HCT116 (cell line): ENCODE measurements around the gene TNRC18. TPM values are rescaled to one million over a fixed set of nuclear protein-coding genes. Genes with fewer than 3 reads are reported as not detected.

Experiments used
- ATAC-seq: fragments of 200-7000 bp; cut with Tn5 transposase; 2 replicates; pipeline ENCODE4 v1.9.1; 2020; ENCODE audit warnings: mild to moderate bottlenecking, moderate library complexity
- BruUV-seq: library from RNA; stranded (reverse); fragments of 400-500 nt; replicated peaks from 2 replicates; lab custom pipeline; 2021; lab: Mats Ljungman, UMichigan
- CTCF ChIA-PET: fragments of 300-600 bp; sonication (Branson Sonifier 250); formaldehyde crosslinking; loops from one replicate; lab custom pipeline; 2021; ENCODE audit warnings: antibody characterized with exemption; lab: Charles Lee
- POLR2A ChIA-PET: fragments of 300-600, 350-600 bp; sonication (Branson Sonifier 250); formaldehyde crosslinking; loops from one replicate; lab custom pipeline; 2021; ENCODE audit warnings: antibody characterized with exemption; lab: Charles Lee
- RAD21 ChIA-PET, 2 experiments: fragments of 300-600 bp; sonication (Branson Sonifier 250); formaldehyde crosslinking; loops; one replicate each; lab custom pipeline; 2023; ENCODE audit warnings: low total read pairs in 2 of 2; ENCODE audit not compliant: uncharacterized antibody in 2 of 2, unreplicated experiment in 2 of 2, low non-redundant PET in 1 of 2; lab: Charles Lee
- DNase-seq: peaks from one replicate; pipeline ENCODE4 v3.0.0-alpha.2; 2010; ENCODE audit warnings: low read depth, low spot score
- H2AFZ ChIP-seq: fragments of 200-600 bp; shearing (Covaris generic), sonication (generic); 2 replicates; pipeline ENCODE4 v1.6.1; 2017; ENCODE audit warnings: low read depth, mixed run types, mixed read lengths, antibody characterized with exemption, low read length; ENCODE audit not compliant: poor library complexity, severe bottlenecking
- H3K27ac ChIP-seq: 2 replicates; pipeline ENCODE4 v1.5.1; 2012; ENCODE audit warnings: low read depth, low read length
- H3K27me3 ChIP-seq: fragments of 200-600 bp; sonication (generic); 2 replicates; pipeline ENCODE4 v1.6.1; 2016; ENCODE audit warnings: mixed run types, low read length, mixed read lengths; ENCODE audit not compliant: insufficient read depth
- H3K36me3 ChIP-seq, 2 experiments: fragments of 200-500 bp in 1 of 2; fragments of 200-600 bp in 1 of 2; sonication (Bioruptor generic) in 1 of 2; sonication (generic) in 1 of 2; 2 replicates each; pipeline versions ENCODE4 v1.5.1 to v1.6.1; 2014 to 2016; ENCODE audit warnings: low read length in 2 of 2, inconsistent platforms in 1 of 2, mixed read lengths in 1 of 2, mixed run types in 1 of 2; ENCODE audit not compliant: insufficient read depth in 2 of 2, control insufficient read depth in 1 of 2
- H3K4me1 ChIP-seq, 2 experiments: fragments of 200-600 bp in 1 of 2; sonication (generic) in 1 of 2; 2 replicates each; pipeline versions ENCODE4 v1.5.1 to v1.6.1; 2012 to 2017; ENCODE audit warnings: low read length in 2 of 2, inconsistent platforms in 1 of 2, mild to moderate bottlenecking in 1 of 2, mixed read lengths in 1 of 2, mixed run types in 1 of 2, moderate library complexity in 1 of 2; ENCODE audit not compliant: insufficient read depth in 2 of 2, control insufficient read depth in 1 of 2
- H3K4me2 ChIP-seq: fragments of 200-600 bp; sonication (generic); 2 replicates; pipeline ENCODE4 v1.6.1; 2017; ENCODE audit warnings: mixed run types, low read length, mixed read lengths
- H3K4me3 ChIP-seq, 2 experiments: fragments of 200-600 bp in 1 of 2; sonication (generic) in 1 of 2; replicated peaks in 1 of 2; 2 replicates each; pipeline ENCODE4 v1.5.1; 2011 to 2016; ENCODE audit warnings: low read length in 2 of 2, control low read depth in 1 of 2, low read depth in 1 of 2, mild to moderate bottlenecking in 1 of 2, mixed read lengths in 1 of 2, mixed run types in 1 of 2
- H3K79me2 ChIP-seq: fragments of 200-600 bp; sonication (generic); 2 replicates; pipeline ENCODE4 v1.6.1; 2017; ENCODE audit warnings: mild to moderate bottlenecking, mixed run types, low read length, moderate library complexity, mixed read lengths; ENCODE audit not compliant: insufficient read depth
- H3K9ac ChIP-seq: fragments of 200-600 bp; sonication (generic); 2 replicates; pipeline ENCODE4 v1.6.1; 2016; ENCODE audit warnings: low read length, mixed read lengths
- H3K9me2 ChIP-seq: fragments of 200-600 bp; sonication (generic), shearing (Covaris generic); 2 replicates; pipeline ENCODE4 v1.6.1; 2017; ENCODE audit warnings: mixed run types, mild to moderate bottlenecking, moderate library complexity; ENCODE audit not compliant: insufficient read depth
- H3K9me3 ChIP-seq, 2 experiments: fragments of 200-500 bp in 1 of 2; fragments of 200-600 bp in 1 of 2; sonication (Bioruptor generic) in 1 of 2; sonication (generic) in 1 of 2; 2 replicates each; pipeline ENCODE4 v1.6.1; 2014 to 2017; ENCODE audit warnings: low read length in 2 of 2, mixed read lengths in 2 of 2, inconsistent platforms in 1 of 2, low read depth in 1 of 2, mild to moderate bottlenecking in 1 of 2, mixed run types in 1 of 2, moderate library complexity in 1 of 2; ENCODE audit not compliant: control insufficient read depth in 1 of 2, insufficient read depth in 1 of 2
- H4K20me1 ChIP-seq: fragments of 200-600 bp; sonication (generic), shearing (Covaris generic); 2 replicates; pipeline ENCODE4 v1.6.1; 2017; ENCODE audit warnings: mixed run types, mild to moderate bottlenecking, moderate library complexity; ENCODE audit not compliant: insufficient read depth
- CEBPB ChIP-seq: IDR thresholded peaks from 2 replicates; pipeline ENCODE4 v1.6.1; 2012; ENCODE audit warnings: low read depth
- FOSL1 ChIP-seq: IDR thresholded peaks from 2 replicates; pipeline ENCODE4 v1.6.1; 2012; ENCODE audit warnings: low read depth
- POLR2AphosphoS5 ChIP-seq: IDR thresholded peaks from 2 replicates; pipeline ENCODE4 v1.6.1; 2011; ENCODE audit warnings: mild to moderate bottlenecking, low read depth, low read length, moderate library complexity
- REST ChIP-seq: IDR thresholded peaks from 2 replicates; pipeline ENCODE4 v1.6.1; 2012; ENCODE audit warnings: low read depth
- SIN3A ChIP-seq: IDR thresholded peaks from 2 replicates; pipeline ENCODE4 v1.6.1; 2012; ENCODE audit warnings: low read depth
- SP1 ChIP-seq: IDR thresholded peaks from 2 replicates; pipeline ENCODE4 v1.6.1; 2012; ENCODE audit warnings: low read depth
- SRF ChIP-seq: IDR thresholded peaks from 2 replicates; pipeline ENCODE4 v1.6.1; 2012; ENCODE audit warnings: low read depth
- TCF7L2 ChIP-seq: IDR thresholded peaks from 2 replicates; pipeline ENCODE4 v1.7.0; 2011; ENCODE audit warnings: borderline replicate concordance, inconsistent platforms; ENCODE audit not compliant: insufficient read depth, insufficient read length; ENCODE audit errors: extremely low read depth
- ZNF274 ChIP-seq: fragments of 200-500 bp; sonication (Bioruptor generic); IDR thresholded peaks from 2 replicates; pipeline ENCODE4 v1.6.1; 2014; ENCODE audit warnings: mild to moderate bottlenecking, low read depth, low read length, inconsistent platforms
- intact Hi-C: fragments of 100-400 bp; cut with micrococcal nuclease; formaldehyde crosslinking; loops from 2 replicates; pipeline ENCODE4 v1.10.0; 2022
- total RNA-seq: library from RNA; stranded (reverse); gene quantifications from one replicate; pipeline ENCODE4 v1.2.1, GENCODE V29; 2021; ENCODE audit not compliant: unreplicated experiment

TNRC18 gene
- total RNA-seq, 1 experiment from 2014 or later: 101 TPM

GRCh38 chr7:5432691-5433090 lies 9.1 kb upstream of the TNRC18 start:
- CTCF ChIA-PET: no interaction called here
- peaks cover 27 to 40% of the 10 kb centered on the region in 2 experiments for H3K4me1 ChIP-seq
- intact Hi-C loops: no loop called here
- H3K4me3 ChIP-seq: no peak overlapping the region
- RAD21 ChIA-PET: no interaction called here
- no peak overlapping the region for H2AFZ ChIP-seq
- no peak overlapping the region for H3K27ac ChIP-seq
- no TSS peak for BruUV-seq
- no peak for ATAC-seq
- no peak for TF ChIP-seq SRF
- no peak for TF ChIP-seq POLR2AphosphoS5
- no peak for TF ChIP-seq ZNF274
- no peak for TF ChIP-seq TCF7L2
- TF ChIP-seq FOSL1: no peak
- no peak for TF ChIP-seq SP1
- TF ChIP-seq CEBPB: no peak
- POLR2A ChIA-PET: no interaction called here
- peaks cover 0 to 4% of the 10 kb centered on the region in 2 experiments; a peak in 1 of 4 replicates for H3K9me3 ChIP-seq
- H3K9ac ChIP-seq: no peak overlapping the region
- no peak for DNase-seq
- no peaks in the 10 kb centered on the region for H3K9me2 ChIP-seq
- no peaks in the 10 kb centered on the region for H4K20me1 ChIP-seq
- H3K27me3 ChIP-seq: no peaks in the 10 kb centered on the region
- peaks cover 20% of the 10 kb centered on the region for H3K79me2 ChIP-seq
- no peak overlapping the region for H3K4me2 ChIP-seq
- 0 out of 4 replicates have a peak, but pooled peaks cover 0 to 5% of the 10 kb centered on the region in 2 experiments for H3K36me3 ChIP-seq

GRCh38 chr7:5431560-5432015 lies 8.0 kb upstream of the TNRC18 start:
- Histone ChIP-seq H3K9me3 (peaks cover 0 to 4% of the 10 kb centered on the region in 2 experiments; a peak in 1 of 4 replicates), H3K27me3 (no peaks in the 10 kb centered on the region), H2AFZ (no peak overlapping the region), H3K4me3 (no peak overlapping the region), H3K36me3 (0 out of 4 replicates have a peak, but pooled peaks cover 0 to 5% of the 10 kb centered on the region in 2 experiments), H3K4me1 (peaks cover 25 to 47% of the 10 kb centered on the region in 2 experiments), H4K20me1 (no peaks in the 10 kb centered on the region), H3K79me2 (peaks cover 28% of the 10 kb centered on the region), H3K4me2 (no peak overlapping the region), H3K9me2 (no peaks in the 10 kb centered on the region), H3K27ac (no peak overlapping the region), H3K9ac (no peak overlapping the region)
- intact Hi-C loops: no loop called here
- TF ChIP-seq REST (no peak), SRF (no peak), SIN3A (no peak)
- ChIA-PET RAD21 (interaction anchor here in 1 of 2 experiments (0.6 kb wide), 1 partner anchor 191 kb away, joined by 3 read pairs; no protein-coding TSS in a partner anchor), POLR2A (no interaction called here), CTCF (no interaction called here)
- BruUV-seq: no TSS peak
- DNase-seq (no peak), ATAC-seq (no peak)
